H1 (cell line): Measurements from ENCODE around the gene AHDC1. TPM values are rescaled to one million over a fixed set of nuclear protein-coding genes. Genes with fewer than 3 reads are reported as not detected.
"Not testable (repeated sequence)": the region's sequence is repeated elsewhere in the genome, so short reads cannot be mapped to it uniquely, and the experiment has no call there.

Experiments
- CTCF ChIA-PET: fragments of 300-600 bp; sonication (Branson Sonifier 250); formaldehyde crosslinking; loops from one replicate; lab custom pipeline; 2021; ENCODE audit not compliant: partially characterized antibody; lab: Charles Lee
- POLR2A ChIA-PET: fragments of 300-600 bp; sonication (Branson Sonifier 250); formaldehyde crosslinking; loops from one replicate; lab custom pipeline; 2021; ENCODE audit warnings: inconsistent platforms; ENCODE audit not compliant: partially characterized antibody; lab: Charles Lee
- DNase-seq, 2 experiments: peaks; one replicate each; pipeline versions ENCODE4 v3.0.0 to v3.0.0-alpha.2; 2010 to 2022; ENCODE audit warnings: low spot score in 2 of 2, low read depth in 1 of 2, mixed read lengths in 1 of 2
- FAIRE-seq: peaks from 2 replicates; lab custom pipeline; 2011; peaks lifted over from hg19 to GRCh38; lab: Jason Lieb, UNC
- H2AFZ ChIP-seq: 2 replicates; pipeline ENCODE4 v1.8.1; 2012; ENCODE audit warnings: low read length, inconsistent platforms
- H2AK5ac ChIP-seq: 2 replicates; pipeline ENCODE4 v1.6.1; 2013; ENCODE audit warnings: low read depth, low read length
- H2BK120ac ChIP-seq: replicated peaks from 2 replicates; pipeline ENCODE3; 2013; ENCODE audit warnings: low read depth, low read length, inconsistent platforms
- H2BK12ac ChIP-seq: 2 replicates; pipeline ENCODE4 v1.6.1; 2013; ENCODE audit warnings: low read depth, low read length
- H2BK15ac ChIP-seq: 2 replicates; pipeline ENCODE4 v1.6.1; 2013; ENCODE audit warnings: low read length
- H2BK20ac ChIP-seq: 2 replicates; pipeline ENCODE4 v1.6.1; 2013; ENCODE audit warnings: low read length
- H2BK5ac ChIP-seq: 2 replicates; pipeline ENCODE4 v1.6.1; 2013; ENCODE audit warnings: low read depth, low read length
- H3K14ac ChIP-seq: 2 replicates; pipeline ENCODE4 v1.6.1; 2013; ENCODE audit warnings: inconsistent platforms; ENCODE audit not compliant: insufficient read length
- H3K18ac ChIP-seq: 2 replicates; pipeline ENCODE4 v1.6.1; 2013; ENCODE audit warnings: low read length; ENCODE audit errors: extremely low read depth
- H3K23ac ChIP-seq: 2 replicates; pipeline ENCODE4 v1.6.1; 2013; ENCODE audit warnings: inconsistent platforms; ENCODE audit not compliant: insufficient read length
- H3K23me2 ChIP-seq: 2 replicates; pipeline ENCODE4 v1.6.1; 2013; ENCODE audit warnings: low read depth, low read length
- H3K27ac ChIP-seq: 2 replicates; pipeline ENCODE4 v1.6.1; 2011; ENCODE audit warnings: low read depth, low read length, inconsistent platforms
- H3K27me3 ChIP-seq, 4 experiments: replicated peaks in 1 of 4; 1 replicate in 1 of 4; 2 replicates in 3 of 4; pipeline versions ENCODE4 v1.6.1 to v1.8.1; 2011 to 2013; ENCODE audit warnings: low read length in 3 of 4, mild to moderate bottlenecking in 3 of 4, inconsistent platforms in 2 of 4, mixed read lengths in 2 of 4, moderate library complexity in 1 of 4; ENCODE audit not compliant: control insufficient read depth in 3 of 4, insufficient read depth in 3 of 4; ENCODE audit errors: extremely low read depth in 1 of 4
- H3K36me3 ChIP-seq, 4 experiments: 2 replicates each; pipeline versions ENCODE4 v1.6.1 to v1.8.1; 2011 to 2013; ENCODE audit warnings: mild to moderate bottlenecking in 4 of 4, low read length in 3 of 4, moderate library complexity in 2 of 4, control low read depth in 1 of 4, inconsistent platforms in 1 of 4; ENCODE audit not compliant: insufficient read depth in 4 of 4, control insufficient read depth in 2 of 4
- H3K4ac ChIP-seq: replicated peaks from 2 replicates; pipeline ENCODE3; 2013; ENCODE audit warnings: low read length, low read depth, mixed read lengths, inconsistent platforms; ENCODE audit not compliant: insufficient read length
- H3K4me1 ChIP-seq, 4 experiments: replicated peaks in 1 of 4; 1 replicate in 1 of 4; 2 replicates in 3 of 4; pipeline versions ENCODE4 v1.6.1 to v1.8.1; 2011 to 2013; ENCODE audit warnings: low read length in 3 of 4, inconsistent platforms in 2 of 4, mixed read lengths in 1 of 4; ENCODE audit not compliant: insufficient read depth in 4 of 4, control insufficient read depth in 3 of 4
- H3K4me2 ChIP-seq, 2 experiments: 2 replicates each; pipeline versions ENCODE4 v1.6.1 to v1.8.1; 2011 to 2013; ENCODE audit warnings: low read depth in 2 of 2, low read length in 2 of 2, control low read depth in 1 of 2, inconsistent platforms in 1 of 2, mild to moderate bottlenecking in 1 of 2; ENCODE audit not compliant: insufficient read depth in 1 of 2
- H3K4me3 ChIP-seq, 4 experiments: fragments of 200-600, 300-600 bp in 1 of 4; sonication (generic), shearing (Covaris generic), sonication (Bioruptor Twin) in 1 of 4; 2 replicates each; pipeline versions ENCODE4 v1.5.1 to v1.8.1; 2011 to 2016; ENCODE audit warnings: low read length in 4 of 4, low read depth in 3 of 4, control low read depth in 2 of 4, inconsistent platforms in 2 of 4, mild to moderate bottlenecking in 2 of 4, mixed read lengths in 1 of 4, moderate library complexity in 1 of 4; ENCODE audit not compliant: insufficient read depth in 2 of 4; ENCODE audit errors: extremely low read depth in 1 of 4
- H3K56ac ChIP-seq: replicated peaks from 2 replicates; pipeline ENCODE3; 2013; ENCODE audit warnings: low read depth, mild to moderate bottlenecking, mixed read lengths, low read length, inconsistent platforms; ENCODE audit not compliant: insufficient read length
- H3K79me1 ChIP-seq: 2 replicates; pipeline ENCODE4 v1.6.1; 2013; ENCODE audit warnings: low read depth, low read length, control low read depth
- H3K79me2 ChIP-seq, 2 experiments: 2 replicates each; pipeline versions ENCODE4 v1.6.1 to v1.8.1; 2012 to 2013; ENCODE audit warnings: low read length in 2 of 2, mild to moderate bottlenecking in 2 of 2, inconsistent platforms in 1 of 2; ENCODE audit not compliant: insufficient read depth in 2 of 2, control insufficient read depth in 1 of 2
- H3K9ac ChIP-seq, 4 experiments: replicated peaks in 1 of 4; 1 replicate in 1 of 4; 2 replicates in 3 of 4; pipeline versions ENCODE4 v1.6.1 to v1.8.1; 2011 to 2013; ENCODE audit warnings: low read depth in 3 of 4, low read length in 3 of 4, control low read depth in 2 of 4, mild to moderate bottlenecking in 2 of 4, moderate library complexity in 2 of 4, inconsistent platforms in 1 of 4; ENCODE audit errors: extremely low read depth in 1 of 4
- H3K9me3 ChIP-seq, 2 experiments: 2 replicates each; pipeline versions ENCODE4 v1.6.1 to v1.8.1; 2012 to 2013; ENCODE audit warnings: mild to moderate bottlenecking in 2 of 2, moderate library complexity in 2 of 2, control low read depth in 1 of 2, inconsistent platforms in 1 of 2, low read depth in 1 of 2, low read length in 1 of 2, mixed read lengths in 1 of 2; ENCODE audit not compliant: insufficient read depth in 2 of 2
- H4K20me1 ChIP-seq, 2 experiments: replicated peaks in 1 of 2; 2 replicates each; pipeline versions ENCODE3 to v1.8.1; 2011 to 2013; ENCODE audit warnings: inconsistent platforms in 2 of 2, low read length in 2 of 2, mild to moderate bottlenecking in 1 of 2; ENCODE audit not compliant: insufficient read depth in 2 of 2, control insufficient read depth in 1 of 2
- H4K5ac ChIP-seq: 2 replicates; pipeline ENCODE4 v1.6.1; 2013; ENCODE audit warnings: low read length, low read depth, mixed read lengths, inconsistent platforms; ENCODE audit not compliant: insufficient read length
- H4K8ac ChIP-seq: 2 replicates; pipeline ENCODE4 v1.8.0; 2013; ENCODE audit warnings: mild to moderate bottlenecking, moderate library complexity, low read length, inconsistent platforms; ENCODE audit not compliant: insufficient read depth; ENCODE audit errors: extremely low read depth
- H4K91ac ChIP-seq: replicated peaks from 2 replicates; pipeline ENCODE3; 2013; ENCODE audit warnings: low read length, mixed read lengths, inconsistent platforms; ENCODE audit not compliant: insufficient read length
- WGBS, 2 experiments: shearing (Covaris generic) in 1 of 2; methylation state at CpG; one replicate each; pipeline versions ENCODE4 v1.1.6 to v1.1.7; 2013 to 2015; ENCODE audit warnings: low lambda C conversion rate in 2 of 2, mixed read lengths in 2 of 2, inconsistent platforms in 1 of 2, low coverage in 1 of 2, missing lambda C conversion rate in 1 of 2; ENCODE audit not compliant: insufficient replicate concordance in 2 of 2, insufficient coverage in 1 of 2, insufficient read length in 1 of 2; ENCODE audit errors: extremely low coverage in 1 of 2, missing lambda C conversion rate in 1 of 2; 5-methylcytosine and 5-hydroxymethylcytosine counted together
- polyA plus RNA-seq, 7 experiments: library from polyadenylated mRNA; depleted of rRNA in 3 of 7; stranded (reverse) in 5 of 7; unstranded in 2 of 7; fragments of >200 nt in 5 of 7; fragments of 200-250 nt in 2 of 7; gene quantifications; 1 replicate in 5 of 7; 2 replicates in 1 of 7; 4 replicates in 1 of 7; pipeline versions ENCODE4 v1.2.1 to v1.2.3, GENCODE V29; 2011 to 2013; ENCODE audit warnings: missing spikeins in 2 of 7, mixed read lengths in 2 of 7
- total RNA-seq: library from RNA; stranded (reverse); fragmentation: NEBNext Ultra II Directional; extraction: Animal tissue kit (Norgen Biotek cat#: 25700); gene quantifications from 2 replicates; pipeline ENCODE4 v1.2.1, GENCODE V29; 2021

The AHDC1 gene
- total and polyA plus RNA-seq, 2 of the 8 experiments (the other 6 are each of a cell fraction or from before 2014, with no cell fraction given), result 4.4 to 35.1 TPM

DNA sequence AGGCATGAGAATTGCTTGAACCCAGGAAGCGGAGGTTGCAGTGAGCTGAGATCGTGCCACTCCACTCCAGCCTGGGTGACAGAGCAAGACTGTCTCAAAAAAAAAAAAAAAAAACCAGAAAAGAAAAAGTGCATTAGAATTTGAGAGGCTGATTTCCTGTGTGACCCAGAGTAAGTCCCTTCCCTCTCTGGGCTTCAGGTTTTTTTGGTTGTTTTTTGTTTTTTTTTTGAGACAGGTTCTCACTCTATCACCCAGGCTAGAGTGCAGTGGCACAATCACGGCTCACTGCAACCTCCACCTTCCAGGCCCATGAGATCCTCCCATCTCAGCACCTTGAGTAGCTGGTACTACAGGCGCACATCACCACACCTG lies 65.7 kb downstream of the AHDC1 start:
- H4K20me1 ChIP-seq, H3K14ac ChIP-seq, H2BK12ac ChIP-seq, H3K23me2 ChIP-seq, H3K79me1 ChIP-seq, H4K91ac ChIP-seq, H3K4me2 ChIP-seq, H3K4me3 ChIP-seq, H2AFZ ChIP-seq, H3K9ac ChIP-seq, FAIRE-seq, H3K27me3 ChIP-seq, H2AK5ac ChIP-seq, H2BK20ac ChIP-seq, H3K4ac ChIP-seq, H3K27ac ChIP-seq, H3K79me2 ChIP-seq, H3K18ac ChIP-seq, H3K56ac ChIP-seq, H2BK5ac ChIP-seq, H3K9me3 ChIP-seq, H2BK120ac ChIP-seq, H3K36me3 ChIP-seq, H2BK15ac ChIP-seq, DNase-seq, H4K8ac ChIP-seq, H4K5ac ChIP-seq, H3K23ac ChIP-seq: not testable (repeated sequence)
- POLR2A ChIA-PET, result interaction anchor here (1.8 to 7.2 kb wide), 3 partner anchors 11 to 19 kb away, joined by 6 to 34 read pairs (median 10); no protein-coding TSS in a partner anchor
- peaks cover 12 to 33% (median 25%) of the 10 kb centered on the region in 4 experiments for H3K4me1 ChIP-seq
- WGBS, 2 experiments, result 100% methylated on average over 2 of the region's 4 CpGs; no CpG with 5 or more reads in 1 of the 2 experiments
- CTCF ChIA-PET, result interaction anchor here (0.6 to 56.1 kb wide), 11 partner anchors 13 to 418 kb away, joined by 3 to 1807 read pairs (median 5); partner anchors contain the start of gene AHDC1
